BLaER1 (cell line): Measurements from ENCODE around the gene ZBTB1.

ENCODE experiments used
- H3K27ac ChIP-seq: shearing (Covaris generic); formaldehyde crosslinking; 2 replicates; pipeline ENCODE4 v1.8.1; 2022
- H3K27me3 ChIP-seq: shearing (Covaris generic); formaldehyde crosslinking; 2 replicates; pipeline ENCODE4 v1.8.1; 2022
- H3K36me3 ChIP-seq: shearing (Covaris generic); formaldehyde crosslinking; 2 replicates; pipeline ENCODE4 v1.8.1; 2022
- H3K4me1 ChIP-seq: shearing (Covaris generic); formaldehyde crosslinking; 2 replicates; pipeline ENCODE4 v1.8.1; 2022
- H3K4me2 ChIP-seq: shearing (Covaris generic); formaldehyde crosslinking; 2 replicates; pipeline ENCODE4 v1.8.1; 2022
- H3K4me3 ChIP-seq: shearing (Covaris generic); formaldehyde crosslinking; 2 replicates; pipeline ENCODE4 v1.8.1; 2022
- H3K9ac ChIP-seq: shearing (Covaris generic); formaldehyde crosslinking; 2 replicates; pipeline ENCODE4 v1.8.1; 2022
- H3K9me3 ChIP-seq: shearing (Covaris generic); formaldehyde crosslinking; 2 replicates; pipeline ENCODE4 v1.8.1; 2022
- H4K20me1 ChIP-seq: shearing (Covaris generic); formaldehyde crosslinking; 2 replicates; pipeline ENCODE4 v1.8.1; 2022
- Cebpa-rat ChIP-seq: shearing (Covaris generic); IDR thresholded peaks from 2 replicates; pipeline ENCODE4 v1.8.1; 2022

The ZBTB1 gene, protein sequence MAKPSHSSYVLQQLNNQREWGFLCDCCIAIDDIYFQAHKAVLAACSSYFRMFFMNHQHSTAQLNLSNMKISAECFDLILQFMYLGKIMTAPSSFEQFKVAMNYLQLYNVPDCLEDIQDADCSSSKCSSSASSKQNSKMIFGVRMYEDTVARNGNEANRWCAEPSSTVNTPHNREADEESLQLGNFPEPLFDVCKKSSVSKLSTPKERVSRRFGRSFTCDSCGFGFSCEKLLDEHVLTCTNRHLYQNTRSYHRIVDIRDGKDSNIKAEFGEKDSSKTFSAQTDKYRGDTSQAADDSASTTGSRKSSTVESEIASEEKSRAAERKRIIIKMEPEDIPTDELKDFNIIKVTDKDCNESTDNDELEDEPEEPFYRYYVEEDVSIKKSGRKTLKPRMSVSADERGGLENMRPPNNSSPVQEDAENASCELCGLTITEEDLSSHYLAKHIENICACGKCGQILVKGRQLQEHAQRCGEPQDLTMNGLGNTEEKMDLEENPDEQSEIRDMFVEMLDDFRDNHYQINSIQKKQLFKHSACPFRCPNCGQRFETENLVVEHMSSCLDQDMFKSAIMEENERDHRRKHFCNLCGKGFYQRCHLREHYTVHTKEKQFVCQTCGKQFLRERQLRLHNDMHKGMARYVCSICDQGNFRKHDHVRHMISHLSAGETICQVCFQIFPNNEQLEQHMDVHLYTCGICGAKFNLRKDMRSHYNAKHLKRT

DNA sequence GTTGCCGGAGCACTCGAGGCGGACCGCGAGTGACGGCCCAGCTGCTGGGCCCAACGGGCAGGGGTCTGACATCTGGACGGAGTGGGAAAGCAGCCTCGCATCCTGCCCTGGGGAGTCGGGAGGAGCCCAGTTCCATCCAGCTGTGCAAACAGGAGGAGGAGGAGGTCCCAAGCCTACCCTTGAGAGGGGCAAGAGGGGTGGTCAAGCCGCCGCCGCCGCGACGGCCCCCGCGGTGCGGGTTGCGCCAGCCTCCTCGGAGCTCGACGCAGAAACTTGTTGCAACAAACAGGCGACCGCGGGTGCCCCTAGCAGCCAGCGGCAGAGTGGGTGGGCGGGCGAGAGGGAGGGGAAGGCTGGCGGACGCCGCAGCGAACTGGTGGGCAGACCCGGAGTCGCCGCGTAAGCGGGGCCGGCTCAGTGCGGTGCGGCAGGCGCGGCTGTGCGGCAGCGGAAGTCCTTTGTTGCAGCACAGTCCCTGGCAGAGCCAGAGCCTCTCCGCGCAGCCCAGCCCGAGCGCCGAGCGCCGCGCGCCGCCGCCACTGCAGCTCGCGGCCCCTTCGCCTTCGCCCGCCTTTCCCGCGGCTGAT lies at the start of gene ZBTB1:
Gene ZBTB1 (plus strand): TSS at position 461 of the 587 bp plus-strand sequence. CDS start 16,735 bp downstream, outside the sequence.
- peak within 1 kb of the TSS; percentile 100 for H3K27ac ChIP-seq
- no peaks in the 10 kb centered on the region for H3K9me3 ChIP-seq
- H3K27me3 ChIP-seq, result no peaks in the 10 kb centered on the region
- peak within 1 kb of the TSS; percentile 100 for H3K9ac ChIP-seq
- peak within 1 kb of the TSS; percentile 94 for H3K4me2 ChIP-seq
- H3K4me3 ChIP-seq, result peak within 1 kb of the TSS; percentile 94
- H3K4me1 ChIP-seq, result peaks cover 70% of the 10 kb centered on the region
- peak; percentile 24; the same call in 1 of the 2 replicates for TF ChIP-seq Cebpa-rat
- H4K20me1 ChIP-seq, result peaks cover 57% of the 10 kb centered on the region
- H3K36me3 ChIP-seq, result no peaks in the 10 kb centered on the region

DNA sequence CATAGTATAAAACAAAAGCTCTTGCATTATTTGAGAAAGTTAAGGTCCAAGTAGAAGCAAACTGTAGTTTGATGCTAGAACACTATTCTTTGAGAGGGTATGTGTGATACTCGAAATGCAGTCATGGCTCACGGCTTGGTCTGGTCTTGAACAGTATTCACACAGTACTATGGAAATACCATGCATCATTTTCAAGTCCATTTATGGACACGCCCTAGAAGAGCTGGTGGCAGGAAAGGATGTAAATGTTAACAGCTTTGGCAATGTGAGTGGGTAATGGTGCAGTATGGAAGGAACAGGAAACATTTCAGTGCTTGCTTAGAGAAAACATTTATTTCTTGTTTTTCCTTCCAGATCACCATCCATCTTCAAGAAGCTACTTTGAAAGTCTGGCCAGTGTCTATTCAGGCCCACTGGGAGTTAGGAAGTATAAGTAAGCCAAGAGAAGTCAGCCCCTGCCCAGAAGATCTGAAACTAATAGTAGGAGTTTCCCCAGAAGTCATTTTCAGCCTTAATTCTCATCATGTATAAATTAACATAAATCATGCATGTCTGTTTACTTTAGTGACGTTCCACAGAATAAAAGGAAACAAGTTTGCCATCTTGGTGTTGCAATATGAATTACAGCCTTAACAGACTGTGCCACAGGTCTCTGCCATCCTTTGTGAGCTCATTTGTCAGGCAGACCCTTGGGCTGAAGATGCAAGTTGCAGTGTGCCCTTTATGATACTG lies 45.0 kb upstream of the ZBTB1 start:
- H3K9me3 ChIP-seq, result no peaks in the 10 kb centered on the region
- H3K9ac ChIP-seq, result no peak overlapping the region
- H3K27ac ChIP-seq, result no peak overlapping the region
- H3K4me2 ChIP-seq, result no peak overlapping the region
- no peak overlapping the region for H3K4me3 ChIP-seq
- TF ChIP-seq Cebpa-rat, result no peak
- peaks cover 67% of the 10 kb centered on the region for H3K36me3 ChIP-seq
- peaks cover 9% of the 10 kb centered on the region for H4K20me1 ChIP-seq
- no peaks in the 10 kb centered on the region for H3K27me3 ChIP-seq
- peaks cover 20% of the 10 kb centered on the region for H3K4me1 ChIP-seq

DNA sequence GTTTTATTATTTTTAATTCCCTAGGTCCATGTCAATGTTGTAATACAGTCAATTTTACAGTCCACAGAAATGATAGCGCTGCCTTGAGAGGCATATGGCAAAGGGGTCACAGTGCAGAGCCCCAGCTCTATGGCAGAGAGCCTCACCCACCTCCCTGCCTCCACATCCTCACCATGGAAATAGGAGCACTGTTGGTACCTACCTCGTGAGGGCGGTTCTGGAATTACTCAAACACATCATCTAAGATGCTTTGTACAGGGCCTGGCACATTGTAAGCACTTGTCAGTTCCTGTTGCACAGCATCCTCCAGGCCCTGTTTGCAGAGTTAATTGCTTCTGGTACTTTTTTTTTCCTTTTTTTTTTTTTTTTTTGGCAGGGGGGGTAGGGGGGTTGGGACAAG lies 43.3 kb upstream of the ZBTB1 start:
- Histone ChIP-seq H3K27me3 (peaks cover 6% of the 10 kb centered on the region; the same call in 1 of the 2 replicates), H3K4me1 (peaks cover 30% of the 10 kb centered on the region), H3K36me3 (peaks cover 50% of the 10 kb centered on the region), H3K4me2 (no peak overlapping the region), H3K4me3 (no peak overlapping the region), H4K20me1 (peaks cover 20% of the 10 kb centered on the region), H3K9ac (no peak overlapping the region), H3K9me3 (no peaks in the 10 kb centered on the region), H3K27ac (no peak overlapping the region)
- TF ChIP-seq Cebpa-rat, result no peak

DNA sequence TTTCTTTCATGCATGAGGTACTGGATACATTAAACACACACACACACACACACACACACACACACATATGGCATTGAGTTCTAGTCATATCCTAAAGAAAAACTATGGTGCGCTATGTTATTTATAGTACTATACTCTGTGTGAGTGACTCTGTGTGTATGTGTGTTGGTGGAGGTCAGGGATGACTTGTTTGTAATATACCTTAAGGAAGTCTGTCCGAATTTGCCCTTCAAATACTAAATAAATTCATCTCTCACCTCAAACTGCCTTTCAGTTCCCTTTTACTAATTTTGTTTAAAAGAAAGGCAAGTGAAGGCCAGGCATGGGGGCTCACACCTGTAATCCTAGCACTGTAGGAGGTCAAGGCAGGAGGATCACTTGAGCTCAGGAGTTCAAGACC lies 41.4 kb upstream of the ZBTB1 start:
- Histone ChIP-seq H3K27me3 (peaks cover 6% of the 10 kb centered on the region; the same call in 1 of the 2 replicates), H3K9ac (no peak overlapping the region), H3K4me3 (no peak overlapping the region), H3K9me3 (no peaks in the 10 kb centered on the region), H4K20me1 (peaks cover 37% of the 10 kb centered on the region), H3K36me3 (peaks cover 39% of the 10 kb centered on the region), H3K4me1 (peaks cover 22% of the 10 kb centered on the region), H3K27ac (no peak overlapping the region), H3K4me2 (no peak overlapping the region)
- TF ChIP-seq Cebpa-rat, result no peak

DNA sequence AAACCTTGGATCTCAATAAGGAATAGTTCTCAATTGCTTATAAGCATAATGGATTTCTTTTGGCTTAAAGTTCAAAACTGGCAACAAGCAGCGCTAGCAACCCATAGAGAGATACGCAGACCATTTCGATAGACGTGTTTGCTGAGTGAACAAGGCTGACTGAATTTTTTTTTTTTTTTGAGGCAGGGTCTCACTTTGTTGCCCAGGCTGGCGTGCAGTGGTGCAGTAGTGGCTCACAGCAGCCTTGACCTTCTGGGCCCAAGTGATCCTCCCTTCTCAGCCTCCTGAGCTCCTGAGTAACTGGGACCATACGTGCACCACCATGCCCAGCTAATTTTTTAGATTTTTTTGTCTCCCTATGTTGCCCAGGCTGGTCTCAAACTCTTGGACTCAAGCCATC lies 40.7 kb upstream of the ZBTB1 start:
- H3K36me3 ChIP-seq, result peaks cover 32% of the 10 kb centered on the region
- peaks cover 6% of the 10 kb centered on the region; the same call in 1 of the 2 replicates for H3K27me3 ChIP-seq
- TF ChIP-seq Cebpa-rat, result no peak
- no peak overlapping the region for H3K27ac ChIP-seq
- H3K9me3 ChIP-seq, result no peaks in the 10 kb centered on the region
- H3K4me2 ChIP-seq, result peak overlapping the region; percentile 86; the same call in 1 of the 2 replicates
- H3K9ac ChIP-seq, result no peak overlapping the region
- H3K4me1 ChIP-seq, result peaks cover 15% of the 10 kb centered on the region
- peaks cover 44% of the 10 kb centered on the region for H4K20me1 ChIP-seq
- no peak overlapping the region for H3K4me3 ChIP-seq

DNA sequence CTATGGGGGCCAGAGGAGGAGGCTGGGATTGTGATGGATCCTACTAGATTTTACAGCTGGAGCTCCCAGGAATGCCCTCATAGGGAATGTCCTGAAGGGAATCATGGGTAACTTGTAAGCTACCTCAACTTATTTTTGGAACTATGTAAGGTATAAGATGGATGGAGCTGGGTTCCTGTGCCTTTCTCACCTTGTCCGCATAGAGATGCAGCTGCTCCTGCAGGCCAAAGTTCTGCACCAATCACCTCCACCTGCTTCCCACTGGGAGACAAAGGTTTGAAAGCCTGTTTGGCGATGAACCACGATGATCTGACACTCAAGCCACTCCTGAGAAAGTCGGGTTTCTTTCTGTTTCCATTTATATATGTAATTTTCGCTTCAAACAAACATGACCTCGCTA lies 39.9 kb upstream of the ZBTB1 start:
- Histone ChIP-seq H3K4me1 (peaks cover 14% of the 10 kb centered on the region), H4K20me1 (peaks cover 47% of the 10 kb centered on the region), H3K36me3 (peaks cover 24% of the 10 kb centered on the region), H3K9me3 (no peaks in the 10 kb centered on the region), H3K4me2 (peak overlapping the region; percentile 86), H3K27ac (no peak overlapping the region), H3K9ac (peak overlapping the region; percentile 57; the same call in 1 of the 2 replicates), H3K4me3 (peak overlapping the region; percentile 66), H3K27me3 (peaks cover 6% of the 10 kb centered on the region; the same call in 1 of the 2 replicates)
- no peak for TF ChIP-seq Cebpa-rat

DNA sequence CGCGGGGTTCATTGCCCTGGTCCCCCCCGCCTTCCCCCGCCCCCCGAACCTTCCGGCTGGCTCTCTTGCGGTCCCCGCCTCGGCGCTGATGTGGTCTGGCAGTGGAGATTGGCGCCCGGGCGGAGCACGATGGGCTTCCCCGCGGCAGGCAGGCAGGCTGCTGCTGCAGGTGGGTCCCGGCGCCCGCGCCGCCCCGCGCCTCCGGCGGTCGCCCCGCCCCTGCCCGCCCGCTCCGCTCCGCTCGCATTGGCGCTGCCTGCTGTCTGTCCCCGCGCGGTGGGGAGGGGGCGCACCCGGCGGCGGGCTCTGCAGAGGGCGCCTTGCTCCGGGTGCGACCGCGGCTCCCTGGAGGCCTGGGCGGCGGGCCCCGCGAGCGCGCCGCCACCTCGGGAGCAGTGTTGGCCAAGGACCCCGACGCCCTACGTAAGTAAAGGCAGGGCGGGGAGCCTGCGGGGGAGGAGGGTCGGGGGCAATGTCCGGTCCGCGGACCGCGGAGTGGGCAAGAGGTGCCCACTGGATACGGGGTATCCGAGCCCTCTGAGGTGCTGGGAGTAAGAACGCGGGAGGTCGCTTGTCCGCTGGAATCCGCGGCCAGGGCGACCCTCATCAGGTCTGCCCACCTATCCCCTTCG lies 39.3 kb upstream of the ZBTB1 start, which contains the start of gene AKAP5:
Gene AKAP5 (plus strand): TSS at position 309 of the 632 bp plus-strand sequence. CDS start 2,896 bp downstream, outside the sequence.
- Histone ChIP-seq H3K27me3 (peaks cover 6% of the 10 kb centered on the region; the same call in 1 of the 2 replicates), H3K9ac (peak within 1 kb of the TSS; percentile 57), H3K27ac (no peak within 1 kb of the TSS), H3K9me3 (no peaks in the 10 kb centered on the region), H3K36me3 (peaks cover 18% of the 10 kb centered on the region), H3K4me2 (peak within 1 kb of the TSS; percentile 86), H3K4me3 (peak within 1 kb of the TSS; percentile 66), H3K4me1 (peaks cover 14% of the 10 kb centered on the region), H4K20me1 (peaks cover 47% of the 10 kb centered on the region)
- TF ChIP-seq Cebpa-rat, result no peak

DNA sequence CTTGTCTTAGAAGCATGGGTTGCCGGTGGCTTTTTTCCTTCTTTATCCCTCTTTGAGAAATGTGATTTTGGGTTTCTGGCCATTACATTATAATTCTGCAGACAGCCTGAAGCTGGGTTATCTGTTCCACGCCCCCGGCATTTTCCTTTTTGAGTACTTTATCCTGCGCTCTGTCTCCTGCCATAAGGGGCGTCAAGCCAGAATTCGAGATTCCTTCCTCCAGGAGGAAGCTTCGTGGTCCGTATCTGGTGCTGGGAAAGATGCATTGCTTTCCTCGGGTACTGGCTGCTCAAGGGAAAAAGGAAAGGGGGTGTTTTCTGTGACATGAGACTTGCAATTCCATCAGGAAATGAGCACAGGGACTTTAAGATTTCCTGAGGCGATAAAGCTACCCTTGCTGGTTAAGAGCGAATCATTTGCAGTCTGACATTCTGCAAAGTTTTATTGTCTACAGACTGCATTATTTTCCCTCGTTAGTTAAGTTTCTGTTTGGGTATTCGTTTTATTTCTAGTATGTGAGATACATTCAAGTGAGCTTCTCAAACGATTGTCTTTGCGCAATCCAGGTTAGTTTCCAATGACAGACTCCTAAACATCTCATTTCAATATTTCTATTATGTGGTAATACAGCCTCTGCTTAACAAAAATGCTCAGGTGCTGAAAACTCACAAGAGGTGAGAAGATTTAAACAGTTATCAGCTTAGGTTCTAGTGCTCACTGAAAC lies 38.6 kb upstream of the ZBTB1 start:
- H3K27me3 ChIP-seq, result peaks cover 6% of the 10 kb centered on the region; the same call in 1 of the 2 replicates
- no peak overlapping the region for H3K27ac ChIP-seq
- H4K20me1 ChIP-seq, result peaks cover 47% of the 10 kb centered on the region
- H3K4me3 ChIP-seq, result peak overlapping the region; percentile 66
- H3K9me3 ChIP-seq, result no peaks in the 10 kb centered on the region
- peaks cover 11% of the 10 kb centered on the region for H3K36me3 ChIP-seq
- TF ChIP-seq Cebpa-rat, result no peak
- H3K4me1 ChIP-seq, result peaks cover 14% of the 10 kb centered on the region
- peak overlapping the region; percentile 57 for H3K9ac ChIP-seq
- H3K4me2 ChIP-seq, result peak overlapping the region; percentile 86
